ENCODE data around the gene AGBL1. TPM values are rescaled to one million over a fixed set of nuclear protein-coding genes. Genes with fewer than 3 reads are reported as not detected.

Gene AGBL1
- total and polyA plus RNA-seq, 11 donors, result under 0.01 to 0.08 (median 0.02) TPM; not detected in 8

- no peak for DNase-seq
- H3K27me3 ChIP-seq, result no peaks in the 10 kb centered on the region
- no peaks in the 10 kb centered on the region for H3K4me1 ChIP-seq
- intact Hi-C loops (cut with DNase I), result no loop called here
- no peak overlapping the region for H3K4me3 ChIP-seq
- H3K36me3 ChIP-seq, result no peaks in the 10 kb centered on the region
- peaks cover 0 to 36% (median 12%) of the 10 kb centered on the region in 12 donors for H3K9me3 ChIP-seq
- ATAC-seq, result no peak
- TF ChIP-seq CTCF (IDR thresholded peaks at IDR 0.05) (no peak), POLR2A (IDR thresholded peaks at IDR 0.05) (no peak)
- no peak overlapping the region for H3K27ac ChIP-seq
These were observed 254.1 kb downstream of the AGBL1 start for GRCh38 chr15:86333819-86334218.

GRCh38 chr15:86336051-86336788, 256.5 kb downstream of the AGBL1 start:
- Histone ChIP-seq H3K27me3 (no peaks in the 10 kb centered on the region), H3K4me1 (no peaks in the 10 kb centered on the region), H3K27ac (no peak overlapping the region), H3K9me3 (peaks cover 0 to 14% (median 1%) of the 10 kb centered on the region in 12 donors), H3K36me3 (no peaks in the 10 kb centered on the region), H3K4me3 (no peak overlapping the region)
- no peak for ATAC-seq
- intact Hi-C loops (cut with DNase I), result no loop called here
- WGBS, 4 donors, result 65 to 81% (median 69%) methylated on average over 6 of the region's 6 CpGs
- DNase-seq, result no peak
- TF ChIP-seq CTCF (IDR thresholded peaks at IDR 0.05) (no peak), POLR2A (IDR thresholded peaks at IDR 0.05) (no peak)

GRCh38 chr15:86337071-86337470, 257.4 kb downstream of the AGBL1 start:
- Histone ChIP-seq H3K9me3 (peaks cover 0 to 9% (median 0%) of the 10 kb centered on the region in 12 donors), H3K27me3 (no peaks in the 10 kb centered on the region), H3K4me3 (no peak overlapping the region), H3K36me3 (no peaks in the 10 kb centered on the region), H3K27ac (no peak overlapping the region), H3K4me1 (no peaks in the 10 kb centered on the region)
- no peak for TF ChIP-seq CTCF (IDR thresholded peaks at IDR 0.05)
- no peak for TF ChIP-seq POLR2A (IDR thresholded peaks at IDR 0.05)
- no peak for ATAC-seq
- no peak for DNase-seq
- 89 to 98% (median 96%) methylated on average over 2 of the region's 2 CpGs for WGBS, 4 donors
- intact Hi-C loops (cut with DNase I), result no loop called here

GRCh38 chr15:86347245-86347644, 267.6 kb downstream of the AGBL1 start:
- H3K9me3 ChIP-seq, result no peaks in the 10 kb centered on the region
- 72 to 79% (median 77%) methylated on average over 2 of the region's 2 CpGs for WGBS, 4 donors
- H3K27me3 ChIP-seq, result peaks cover 0 to 7% (median 0%) of the 10 kb centered on the region in 9 donors
- intact Hi-C loops (cut with DNase I), result no loop called here
- ATAC-seq (no peak), DNase-seq (no peak)
- H3K27ac ChIP-seq, result no peak overlapping the region
- no peaks in the 10 kb centered on the region for H3K36me3 ChIP-seq
- no peak for TF ChIP-seq CTCF (IDR thresholded peaks at IDR 0.05)
- TF ChIP-seq POLR2A (IDR thresholded peaks at IDR 0.05), result no peak
- H3K4me3 ChIP-seq, result no peak overlapping the region
- H3K4me1 ChIP-seq, result no peaks in the 10 kb centered on the region

All from heart left ventricle (tissue), 16 donors.